HFF-Myc (cell line): ENCODE data around the gene TTLL12.

Experiments used
- DNase-seq: peaks from one replicate; pipeline ENCODE4 v3.0.0-alpha.2; 2011; ENCODE audit warnings: low read depth; ENCODE audit errors: extremely low read depth
- H3K4me3 ChIP-seq: replicated peaks from 2 replicates; pipeline ENCODE4 v1.5.1; 2011; ENCODE audit warnings: low read depth, mild to moderate bottlenecking, control low read depth, low read length
- TF ChIP-seq, protein P1 (sequence below): IDR thresholded peaks from 2 replicates; pipeline ENCODE4 v1.5.1; 2012; ENCODE audit warnings: mild to moderate bottlenecking, low read depth, low read length, control low read depth; ENCODE audit errors: missing control alignments

TTLL12 gene

DNA sequence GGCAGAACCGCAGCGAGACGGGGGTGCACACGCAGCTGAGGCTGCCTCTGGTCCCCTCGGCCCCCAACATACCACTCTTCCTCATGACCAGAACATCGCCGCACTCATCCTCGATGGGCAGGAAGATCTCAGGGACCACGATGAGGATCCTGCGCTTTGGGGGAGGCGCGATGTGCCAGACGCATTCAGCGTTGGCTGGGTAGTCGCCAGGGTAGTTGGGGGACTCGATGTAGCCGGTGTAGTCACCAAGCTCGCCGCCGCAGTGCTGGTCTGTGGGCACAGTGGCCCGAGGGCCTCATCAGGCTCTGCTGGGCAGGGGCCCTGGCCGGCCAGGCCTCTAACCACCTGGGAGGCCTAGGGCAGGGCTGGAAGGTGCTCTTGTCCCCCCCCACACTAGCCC is 23.0 kb upstream of the TTLL12 start:
- no peak overlapping the region for H3K4me3 ChIP-seq
- TF ChIP-seq, protein P1, sequence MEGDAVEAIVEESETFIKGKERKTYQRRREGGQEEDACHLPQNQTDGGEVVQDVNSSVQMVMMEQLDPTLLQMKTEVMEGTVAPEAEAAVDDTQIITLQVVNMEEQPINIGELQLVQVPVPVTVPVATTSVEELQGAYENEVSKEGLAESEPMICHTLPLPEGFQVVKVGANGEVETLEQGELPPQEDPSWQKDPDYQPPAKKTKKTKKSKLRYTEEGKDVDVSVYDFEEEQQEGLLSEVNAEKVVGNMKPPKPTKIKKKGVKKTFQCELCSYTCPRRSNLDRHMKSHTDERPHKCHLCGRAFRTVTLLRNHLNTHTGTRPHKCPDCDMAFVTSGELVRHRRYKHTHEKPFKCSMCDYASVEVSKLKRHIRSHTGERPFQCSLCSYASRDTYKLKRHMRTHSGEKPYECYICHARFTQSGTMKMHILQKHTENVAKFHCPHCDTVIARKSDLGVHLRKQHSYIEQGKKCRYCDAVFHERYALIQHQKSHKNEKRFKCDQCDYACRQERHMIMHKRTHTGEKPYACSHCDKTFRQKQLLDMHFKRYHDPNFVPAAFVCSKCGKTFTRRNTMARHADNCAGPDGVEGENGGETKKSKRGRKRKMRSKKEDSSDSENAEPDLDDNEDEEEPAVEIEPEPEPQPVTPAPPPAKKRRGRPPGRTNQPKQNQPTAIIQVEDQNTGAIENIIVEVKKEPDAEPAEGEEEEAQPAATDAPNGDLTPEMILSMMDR, result no peak
- no peak for DNase-seq

DNA sequence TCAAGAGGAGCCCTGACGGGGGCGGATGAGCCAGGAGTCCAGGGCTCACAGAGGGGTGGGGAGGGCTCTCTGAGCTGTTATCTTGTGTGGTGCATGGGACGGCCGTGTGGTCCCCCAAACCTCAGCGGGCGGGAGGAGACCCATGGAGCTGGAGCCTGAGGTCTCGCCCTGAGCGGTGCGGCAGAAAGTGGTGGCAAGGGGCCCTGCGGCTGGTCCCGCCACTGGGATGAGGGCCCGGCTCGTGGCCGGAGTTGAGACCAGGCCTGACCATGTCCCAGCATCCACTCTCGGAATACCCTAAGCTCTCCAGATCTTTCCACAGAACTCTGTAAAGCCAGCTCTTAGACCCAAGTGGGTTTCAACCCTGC is 22.6 kb upstream of the TTLL12 start:
- TF ChIP-seq, protein P1, result no peak
- no peak for DNase-seq
- no peak overlapping the region for H3K4me3 ChIP-seq

DNA sequence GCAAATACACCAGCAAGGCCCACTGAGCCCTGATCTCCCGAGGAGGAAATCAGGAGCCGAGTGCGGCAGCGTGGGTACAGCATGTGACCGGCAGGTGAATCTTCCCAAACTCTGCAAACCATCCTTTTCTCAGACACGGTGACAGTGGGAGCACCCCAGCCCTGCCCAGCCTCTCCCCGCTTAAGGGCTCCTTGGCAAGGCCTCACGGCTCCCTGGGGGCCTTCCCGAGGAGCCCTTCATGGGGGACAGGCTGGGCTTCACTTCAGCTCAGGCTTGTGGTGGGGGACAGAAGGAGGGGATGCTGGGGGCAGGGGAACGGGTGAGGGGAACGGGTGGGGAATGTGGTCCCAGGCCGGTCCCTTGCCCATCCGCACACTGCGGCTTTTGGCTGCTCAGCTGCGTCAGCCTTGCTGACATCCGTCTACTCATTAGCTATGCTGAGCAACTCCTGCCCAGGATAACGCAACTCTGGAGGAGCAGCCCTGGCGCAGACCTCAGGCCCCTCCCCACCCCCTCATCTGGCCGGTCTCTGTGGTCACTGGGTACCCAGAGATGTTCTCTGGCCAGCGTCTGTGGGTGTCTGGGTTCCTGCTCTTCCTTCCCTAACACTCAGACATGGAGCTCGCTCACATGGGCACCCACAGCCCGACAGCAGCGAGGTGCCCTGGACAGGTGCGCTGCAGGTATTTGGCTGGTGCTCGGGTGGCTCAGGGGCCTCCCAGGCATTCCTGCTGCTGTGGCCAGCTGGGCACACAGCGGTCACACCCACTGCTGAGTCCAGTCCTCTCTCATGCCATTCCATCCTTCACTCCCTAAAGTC is 22.0 kb upstream of the TTLL12 start:
- no peak overlapping the region for H3K4me3 ChIP-seq
- DNase-seq, result no peak
- TF ChIP-seq, protein P1, result no peak

DNA sequence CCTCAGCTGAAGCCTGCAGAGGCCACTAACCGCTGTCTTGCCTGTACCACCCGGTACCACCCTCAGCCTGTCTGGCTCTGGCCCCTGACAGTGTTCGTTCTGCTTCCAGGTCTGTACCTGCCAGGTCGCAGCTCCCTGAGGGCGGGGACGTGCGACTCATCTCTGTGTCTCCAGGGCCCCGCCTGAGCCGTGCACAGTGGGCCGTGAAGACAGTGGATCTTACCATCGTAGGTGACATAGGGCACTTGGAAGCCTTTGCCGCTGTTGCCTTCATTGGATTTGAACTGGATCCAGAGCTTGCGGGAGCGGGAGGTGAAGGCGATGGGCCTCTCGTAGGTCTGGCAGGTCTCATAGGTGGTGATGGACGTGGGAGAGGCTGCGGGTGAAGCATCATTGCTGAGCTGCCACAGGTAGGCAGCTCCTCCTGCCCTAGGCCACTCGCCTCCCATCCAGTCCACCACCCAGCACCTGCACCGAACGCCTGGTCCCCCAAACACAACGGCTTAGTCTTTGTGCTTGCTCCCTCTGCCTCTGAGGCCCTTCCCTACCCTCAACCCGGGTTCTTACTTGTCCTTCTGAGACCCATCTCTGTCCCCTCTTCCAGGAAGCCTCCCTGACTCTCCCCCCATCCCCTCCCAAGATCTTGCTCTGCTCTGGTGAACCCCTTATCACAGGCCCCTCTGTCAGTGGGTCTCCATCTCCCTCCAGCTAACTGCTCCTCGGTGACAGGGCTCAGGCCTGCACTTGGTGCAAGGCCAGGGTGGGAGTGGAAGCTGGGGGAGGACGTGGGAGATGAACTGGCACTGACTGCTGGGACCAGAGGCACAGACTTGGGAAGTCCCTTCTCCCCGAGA is 21.1 kb upstream of the TTLL12 start:
- H3K4me3 ChIP-seq, result no peak overlapping the region
- TF ChIP-seq, protein P1, result no peak
- no peak for DNase-seq

DNA sequence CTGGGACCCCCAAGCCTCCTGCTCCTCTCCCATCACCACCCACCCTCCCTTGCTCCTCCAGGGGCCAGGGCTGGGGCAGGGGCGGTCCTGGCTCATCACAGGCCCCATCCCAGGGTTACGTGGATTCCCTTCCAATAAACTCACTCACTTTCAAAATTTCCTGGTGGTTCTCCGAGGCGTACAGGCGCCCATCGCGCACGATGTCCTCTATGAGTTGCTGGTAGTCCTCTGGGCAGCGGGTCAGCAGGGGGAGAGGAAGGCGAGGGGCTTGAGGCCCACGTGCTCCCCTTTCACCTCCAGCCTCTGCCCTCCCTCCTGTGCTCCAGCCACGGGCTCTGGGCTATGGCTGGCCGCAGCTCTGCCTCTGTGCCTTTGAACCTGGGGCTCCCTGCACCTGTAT is 20.5 kb upstream of the TTLL12 start:
- H3K4me3 ChIP-seq, result no peak overlapping the region
- DNase-seq, result no peak
- TF ChIP-seq, protein P1, result no peak

DNA sequence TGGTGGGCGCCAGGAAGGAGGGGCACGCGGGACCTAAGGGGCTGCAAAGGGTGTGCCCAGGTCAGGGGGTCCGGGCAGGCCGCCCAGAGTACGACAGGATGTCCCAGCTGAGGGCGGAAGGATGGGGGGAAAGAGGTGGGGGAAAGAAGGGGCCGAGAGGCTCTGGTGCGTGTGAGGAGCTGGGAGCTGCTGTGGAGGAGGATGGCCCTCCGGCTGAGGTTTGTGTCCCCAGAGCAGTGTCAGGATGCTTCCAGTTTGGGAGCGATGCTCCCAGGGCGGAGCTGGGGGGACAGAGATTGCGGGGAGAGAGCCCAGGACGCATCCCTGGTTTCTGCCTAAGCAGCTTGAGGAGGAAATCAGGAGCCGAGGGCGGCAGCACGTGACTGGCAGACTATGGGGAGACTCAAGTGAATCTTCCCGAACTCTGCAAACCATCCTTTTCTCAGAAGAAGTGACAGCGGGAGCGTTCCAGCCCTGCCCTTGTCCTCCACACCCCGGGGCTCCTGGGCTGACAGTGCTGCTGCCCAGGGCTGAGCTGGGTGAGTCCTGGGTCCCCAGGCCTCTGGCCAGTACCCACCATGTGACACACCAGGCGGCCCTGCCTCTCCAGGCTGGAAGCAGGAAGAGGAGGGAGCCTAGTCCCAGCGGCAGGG is 19.7 kb upstream of the TTLL12 start:
- no peak overlapping the region for H3K4me3 ChIP-seq
- no peak for DNase-seq
- TF ChIP-seq, protein P1, result no peak
